H9 (cell line): ENCODE data around the gene CALHM1. TPM values are rescaled to one million over a fixed set of nuclear protein-coding genes. Genes with fewer than 3 reads are reported as not detected.

Experiments used
- DNase-seq: peaks from one replicate; pipeline ENCODE4 v3.0.0-alpha.2; 2017
- H2AFZ ChIP-seq: one replicate; pipeline ENCODE4 v1.6.1; 2013; ENCODE audit warnings: mild to moderate bottlenecking, low read length, control low read depth, moderate library complexity
- H2AK5ac ChIP-seq: 2 replicates; pipeline ENCODE4 v1.6.1; 2013; ENCODE audit warnings: low read length, control low read depth, mixed read lengths; ENCODE audit not compliant: insufficient read length
- H2BK120ac ChIP-seq: one replicate; pipeline ENCODE4 v1.6.1; 2013; ENCODE audit warnings: low read depth, mild to moderate bottlenecking, low read length, control low read depth, inconsistent platforms; ENCODE audit not compliant: poor library complexity, severe bottlenecking
- H2BK12ac ChIP-seq: 2 replicates; pipeline ENCODE4 v1.6.1; 2013; ENCODE audit warnings: low read length, control low read depth, mixed read lengths, low read depth; ENCODE audit not compliant: insufficient read length
- H2BK15ac ChIP-seq: 2 replicates; pipeline ENCODE4 v1.6.1; 2013; ENCODE audit warnings: low read depth, low read length, control low read depth
- H2BK20ac ChIP-seq: one replicate; pipeline ENCODE4 v1.6.1; 2013; ENCODE audit warnings: low read depth, mild to moderate bottlenecking, low read length, control low read depth, inconsistent platforms; ENCODE audit not compliant: poor library complexity, severe bottlenecking
- H2BK5ac ChIP-seq: 2 replicates; pipeline ENCODE4 v1.6.1; 2013; ENCODE audit warnings: low read length, control low read depth, mixed read lengths; ENCODE audit not compliant: insufficient read length
- H3K14ac ChIP-seq: 2 replicates; pipeline ENCODE4 v1.6.1; 2013; ENCODE audit warnings: low read length, control low read depth; ENCODE audit not compliant: insufficient read depth
- H3K18ac ChIP-seq: 2 replicates; pipeline ENCODE4 v1.6.1; 2013; ENCODE audit warnings: low read depth, mild to moderate bottlenecking, mixed read lengths, low read length, control low read depth; ENCODE audit not compliant: insufficient read length
- H3K23ac ChIP-seq: 2 replicates; pipeline ENCODE4 v1.6.1; 2013; ENCODE audit warnings: low read length, control low read depth, mixed read lengths, low read depth; ENCODE audit not compliant: insufficient read length
- H3K23me2 ChIP-seq: 2 replicates; pipeline ENCODE4 v1.6.1; 2013; ENCODE audit warnings: low read depth, mild to moderate bottlenecking, mixed read lengths, low read length, control low read depth; ENCODE audit not compliant: insufficient read length, poor library complexity, severe bottlenecking
- H3K27ac ChIP-seq: 2 replicates; pipeline ENCODE4 v1.5.1; 2013; ENCODE audit warnings: low read length, control low read depth, mixed read lengths, low read depth; ENCODE audit not compliant: insufficient read length
- H3K27me3 ChIP-seq: 2 replicates; pipeline ENCODE4 v1.6.1; 2013; ENCODE audit warnings: low read length, control low read depth, inconsistent platforms; ENCODE audit not compliant: insufficient read depth
- H3K4ac ChIP-seq: 2 replicates; pipeline ENCODE4 v1.6.1; 2013; ENCODE audit warnings: low read depth, mild to moderate bottlenecking, control low read depth, inconsistent platforms, low read length, moderate library complexity
- H3K4me1 ChIP-seq: 2 replicates; pipeline ENCODE4 v1.6.1; 2013; ENCODE audit warnings: low read length, control low read depth, inconsistent platforms; ENCODE audit not compliant: insufficient read depth
- H3K4me2 ChIP-seq: 2 replicates; pipeline ENCODE4 v1.6.1; 2013; ENCODE audit warnings: low read length, control low read depth, mixed read lengths; ENCODE audit not compliant: insufficient read length, insufficient read depth
- H3K56ac ChIP-seq: 2 replicates; pipeline ENCODE4 v1.6.1; 2013; ENCODE audit warnings: low read depth, mild to moderate bottlenecking, mixed read lengths, low read length, control low read depth; ENCODE audit not compliant: insufficient read length
- H3K79me1 ChIP-seq: 2 replicates; pipeline ENCODE4 v1.6.1; 2013; ENCODE audit warnings: low read depth, mild to moderate bottlenecking, moderate library complexity, low read length, control low read depth, inconsistent platforms; ENCODE audit not compliant: insufficient read depth, poor library complexity, severe bottlenecking
- H3K79me2 ChIP-seq: 2 replicates; pipeline ENCODE4 v1.6.1; 2013; ENCODE audit warnings: low read length, control low read depth, inconsistent platforms; ENCODE audit not compliant: insufficient read depth
- H3K9ac ChIP-seq: 2 replicates; pipeline ENCODE4 v1.6.1; 2013; ENCODE audit warnings: low read length, control low read depth, mixed read lengths; ENCODE audit not compliant: insufficient read length; ENCODE audit errors: extremely low read depth
- H3K9me3 ChIP-seq: one replicate; pipeline ENCODE4 v1.6.1; 2013; ENCODE audit warnings: low read depth, low read length, inconsistent platforms; ENCODE audit not compliant: control insufficient read depth
- H3T11ph ChIP-seq: one replicate; pipeline ENCODE4 v1.6.1; 2013; ENCODE audit warnings: mild to moderate bottlenecking, low read length, control low read depth, inconsistent platforms
- H4K20me1 ChIP-seq: one replicate; pipeline ENCODE4 v1.6.1; 2013; ENCODE audit not compliant: control insufficient read depth, insufficient read length, insufficient read depth
- H4K5ac ChIP-seq: 2 replicates; pipeline ENCODE4 v1.6.1; 2013; ENCODE audit warnings: low read depth, mild to moderate bottlenecking, mixed read lengths, low read length, control low read depth; ENCODE audit not compliant: insufficient read length
- H4K8ac ChIP-seq: replicated peaks from 2 replicates; pipeline ENCODE4 v1.6.1; 2013; ENCODE audit warnings: low read length, control low read depth, mixed read lengths, low read depth; ENCODE audit not compliant: insufficient read length
- H4K91ac ChIP-seq: 2 replicates; pipeline ENCODE4 v1.6.1; 2013; ENCODE audit warnings: low read depth, mild to moderate bottlenecking, moderate library complexity, mixed read lengths, low read length, control low read depth; ENCODE audit not compliant: insufficient read length
- H3K27ac Mint-ChIP-seq, 3 experiments: 2 replicates in 2 of 3; 3 replicates in 1 of 3; pipeline ENCODE4 v1.8.0; 2020 to 2021; ENCODE audit warnings: mixed read lengths in 3 of 3, mild to moderate bottlenecking in 1 of 3, moderate library complexity in 1 of 3
- H3K27me3 Mint-ChIP-seq: 2 replicates; pipeline ENCODE4 v1.8.0; 2021; ENCODE audit warnings: low read depth, mild to moderate bottlenecking, moderate library complexity, mixed read lengths
- H3K36me3 Mint-ChIP-seq, 3 experiments: 2 replicates in 2 of 3; 3 replicates in 1 of 3; pipeline ENCODE4 v1.8.0; 2020 to 2021; ENCODE audit warnings: low read depth in 3 of 3, mixed read lengths in 3 of 3; ENCODE audit not compliant: insufficient read depth in 1 of 3
- H3K4me1 Mint-ChIP-seq, 2 experiments: 2 replicates each; pipeline ENCODE4 v1.8.0; 2020; ENCODE audit warnings: mixed read lengths in 2 of 2
- H3K4me3 Mint-ChIP-seq, 2 experiments: 2 replicates in 1 of 2; 3 replicates in 1 of 2; pipeline ENCODE4 v1.8.0; 2020 to 2021; ENCODE audit warnings: mild to moderate bottlenecking in 2 of 2, mixed read lengths in 2 of 2, moderate library complexity in 1 of 2
- H3K9me3 Mint-ChIP-seq, 2 experiments: 2 replicates in 1 of 2; 3 replicates in 1 of 2; pipeline ENCODE4 v1.8.0; 2020; ENCODE audit warnings: mild to moderate bottlenecking in 2 of 2, mixed read lengths in 2 of 2, moderate library complexity in 1 of 2
- WGBS: extraction: QIAGEN DNeasy Blood & Tissue Kit; methylation state at CpG from one replicate; pipeline ENCODE4 v1.1.7; 2013; ENCODE audit warnings: missing lambda C conversion rate, low lambda C conversion rate, mixed read lengths; ENCODE audit not compliant: insufficient read length; ENCODE audit errors: extremely low coverage; 5-methylcytosine and 5-hydroxymethylcytosine counted together
- total RNA-seq: library from RNA; stranded (reverse); gene quantifications from 2 replicates; pipeline ENCODE4 v1.2.1, GENCODE V29; 2021
- TF ChIP-seq, protein P1 (sequence below): fragments of 200-600 bp; sonication (generic); conservative IDR thresholded peaks from 3 replicates; pipeline ENCODE4 v1.8.0; 2021; ENCODE audit warnings: antibody characterized with exemption, mild to moderate bottlenecking

CALHM1 gene
- total RNA-seq, 1 experiment from 2014 or later = 0.13 TPM

DNA sequence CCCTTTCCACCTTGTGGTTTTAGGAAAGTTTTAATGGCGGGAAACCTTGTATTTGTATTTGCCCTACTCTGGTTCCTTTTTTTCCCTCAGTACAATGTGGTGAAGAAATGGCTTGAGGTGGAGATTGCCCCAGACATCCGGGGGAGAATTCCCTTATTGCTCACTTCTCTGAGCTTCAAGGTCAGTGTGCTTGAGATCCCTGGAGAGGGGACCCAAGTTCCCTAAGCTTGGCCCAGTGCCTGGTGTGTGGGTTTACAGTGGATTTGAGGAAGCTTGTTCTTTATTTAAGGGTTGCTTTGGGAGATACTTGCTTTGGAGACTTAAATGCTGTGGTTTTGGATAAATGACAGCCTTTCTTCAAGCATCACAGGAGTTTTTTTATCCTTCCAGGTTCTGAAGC, 24.8 kb downstream of the CALHM1 start:
- no peak overlapping the region for H2BK20ac ChIP-seq
- DNase-seq = no peak

More for the DNA sequence above, 24.8 kb downstream of the CALHM1 start:
- Histone ChIP-seq H2BK5ac (no peak overlapping the region), H2BK15ac (no peak overlapping the region), H3K4me1 (no peaks in the 10 kb centered on the region), H3T11ph (no peak overlapping the region), H2BK12ac (no peak overlapping the region), H3K23me2 (no peaks in the 10 kb centered on the region), H3K79me2 (no peaks in the 10 kb centered on the region; the same call in 1 of the 2 replicates), H4K91ac (no peak overlapping the region), H2AFZ (no peak overlapping the region), H3K9me3 (no peaks in the 10 kb centered on the region), H3K9ac (no peak overlapping the region), H3K79me1 (no peaks in the 10 kb centered on the region), H3K27ac (no peak overlapping the region), H3K4ac (no peak overlapping the region), H2AK5ac (no peak overlapping the region), H3K4me2 (no peak overlapping the region), H3K27me3 (no peaks in the 10 kb centered on the region), H4K5ac (no peak overlapping the region), H3K14ac (no peak overlapping the region), H4K20me1 (no peaks in the 10 kb centered on the region), H3K56ac (no peak overlapping the region), H4K8ac (no peak overlapping the region), H3K23ac (no peak overlapping the region), H3K18ac (no peak overlapping the region), H2BK120ac (no peak overlapping the region)
- Mint-ChIP-seq H3K4me1 (no peaks in the 10 kb centered on the region), H3K27me3 (no peaks in the 10 kb centered on the region), H3K27ac (no peak overlapping the region), H3K36me3 (peaks cover 42 to 95% (median 79%) of the 10 kb centered on the region in 3 experiments), H3K4me3 (no peak overlapping the region), H3K9me3 (no peaks in the 10 kb centered on the region)
- WGBS = no CpG with 5 or more reads among the region's 2 CpGs
- TF ChIP-seq, protein P1, sequence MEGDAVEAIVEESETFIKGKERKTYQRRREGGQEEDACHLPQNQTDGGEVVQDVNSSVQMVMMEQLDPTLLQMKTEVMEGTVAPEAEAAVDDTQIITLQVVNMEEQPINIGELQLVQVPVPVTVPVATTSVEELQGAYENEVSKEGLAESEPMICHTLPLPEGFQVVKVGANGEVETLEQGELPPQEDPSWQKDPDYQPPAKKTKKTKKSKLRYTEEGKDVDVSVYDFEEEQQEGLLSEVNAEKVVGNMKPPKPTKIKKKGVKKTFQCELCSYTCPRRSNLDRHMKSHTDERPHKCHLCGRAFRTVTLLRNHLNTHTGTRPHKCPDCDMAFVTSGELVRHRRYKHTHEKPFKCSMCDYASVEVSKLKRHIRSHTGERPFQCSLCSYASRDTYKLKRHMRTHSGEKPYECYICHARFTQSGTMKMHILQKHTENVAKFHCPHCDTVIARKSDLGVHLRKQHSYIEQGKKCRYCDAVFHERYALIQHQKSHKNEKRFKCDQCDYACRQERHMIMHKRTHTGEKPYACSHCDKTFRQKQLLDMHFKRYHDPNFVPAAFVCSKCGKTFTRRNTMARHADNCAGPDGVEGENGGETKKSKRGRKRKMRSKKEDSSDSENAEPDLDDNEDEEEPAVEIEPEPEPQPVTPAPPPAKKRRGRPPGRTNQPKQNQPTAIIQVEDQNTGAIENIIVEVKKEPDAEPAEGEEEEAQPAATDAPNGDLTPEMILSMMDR = no peak
